ENCODE measurements around the gene KBTBD4. TPM values are rescaled to one million over a fixed set of nuclear protein-coding genes. Genes with fewer than 3 reads are reported as not detected.

Gene KBTBD4
- total RNA-seq, 1 experiment from 2014 or later, result 13.2 TPM

- POLR2A ChIA-PET, result interaction anchor here (0.7 to 1.2 kb wide), 2 partner anchors 8 to 397 kb away, joined by 3 to 4 read pairs; partner anchors contain the start of genes KBTBD4 and NDUFS3
- H3K9ac ChIP-seq (ENCODE audit: low read length), result no peak overlapping the region
- peaks cover 86% of the 10 kb centered on the region for H3K79me2 ChIP-seq (ENCODE audit: insufficient read depth, low read length)
- no peak overlapping the region for H3K27ac ChIP-seq (ENCODE audit: low read depth, low read length)
- ATAC-seq (no peak), DNase-seq (ENCODE audit: low read depth, low spot score) (no peak)
- RAD21 ChIA-PET (ENCODE audit: low non-redundant PET in 1 of 2, low total read pairs in 2 of 2, uncharacterized antibody in 2 of 2, unreplicated experiment in 2 of 2), result no interaction called here
- intact Hi-C loops (cut with micrococcal nuclease), result no loop called here
- peaks cover 43 to 45% of the 10 kb centered on the region in 2 experiments; a peak in 3 of 4 replicates for H3K36me3 ChIP-seq (ENCODE audit: control insufficient read depth in 1 of 2, insufficient read depth in 2 of 2, low read length in 2 of 2)
- H3K4me3 ChIP-seq (replicated peaks in 1 of 2; ENCODE audit: low read depth in 1 of 2, low read length in 2 of 2), result no peak overlapping the region
- H3K4me2 ChIP-seq (ENCODE audit: low read length), result no peak overlapping the region
- no TSS peak for BruUV-seq (replicated peaks)
- CTCF ChIA-PET, result no interaction called here
- H3K9me2 ChIP-seq (ENCODE audit: insufficient read depth), result no peaks in the 10 kb centered on the region
- no peaks in the 10 kb centered on the region for H3K9me3 ChIP-seq (ENCODE audit: control insufficient read depth in 1 of 2, insufficient read depth in 1 of 2, low read depth in 1 of 2, low read length in 2 of 2)
- no peaks in the 10 kb centered on the region for H4K20me1 ChIP-seq (ENCODE audit: insufficient read depth)
- no peak overlapping the region for H2AFZ ChIP-seq (ENCODE audit: low read depth, low read length, poor library complexity, severe bottlenecking)
- TF ChIP-seq ZFX (IDR thresholded peaks at IDR 0.05), result no peak
- TF ChIP-seq POLR2A (IDR thresholded peaks at IDR 0.05; ENCODE audit: borderline replicate concordance, extremely low read depth, insufficient read depth, insufficient read length), result no peak
- TF ChIP-seq, protein P1, sequence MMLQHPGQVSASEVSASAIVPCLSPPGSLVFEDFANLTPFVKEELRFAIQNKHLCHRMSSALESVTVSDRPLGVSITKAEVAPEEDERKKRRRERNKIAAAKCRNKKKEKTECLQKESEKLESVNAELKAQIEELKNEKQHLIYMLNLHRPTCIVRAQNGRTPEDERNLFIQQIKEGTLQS (IDR thresholded peaks at IDR 0.05), result no peak
- no peak for TF ChIP-seq CEBPB (IDR thresholded peaks at IDR 0.05; ENCODE audit: low read depth)
- no peak for TF ChIP-seq CBX3 (IDR thresholded peaks at IDR 0.05; ENCODE audit: low read depth)
- TF ChIP-seq, protein P2, sequence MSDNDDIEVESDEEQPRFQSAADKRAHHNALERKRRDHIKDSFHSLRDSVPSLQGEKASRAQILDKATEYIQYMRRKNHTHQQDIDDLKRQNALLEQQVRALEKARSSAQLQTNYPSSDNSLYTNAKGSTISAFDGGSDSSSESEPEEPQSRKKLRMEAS (IDR thresholded peaks at IDR 0.05), result no peak
- no peak for TF ChIP-seq SP1 (IDR thresholded peaks at IDR 0.05; ENCODE audit: low read depth)
- TF ChIP-seq ZNF274 (IDR thresholded peaks at IDR 0.05; ENCODE audit: low read depth, low read length), result no peak
- TF ChIP-seq REST (IDR thresholded peaks at IDR 0.05; ENCODE audit: low read depth), result no peak
- H3K27me3 ChIP-seq (ENCODE audit: insufficient read depth, low read length), result no peaks in the 10 kb centered on the region
- peaks cover 0 to 7% of the 10 kb centered on the region in 2 experiments; a peak in 3 of 4 replicates for H3K4me1 ChIP-seq (ENCODE audit: control insufficient read depth in 1 of 2, insufficient read depth in 2 of 2, low read length in 2 of 2)
Observed at GRCh38 chr11:47570651-47571356, 8.0 kb downstream of the KBTBD4 start.

All from HCT116 (cell line).